Pancreas (tissue), 10 donors: ENCODE measurements around the gene SMCHD1. TPM values are rescaled to one million over a fixed set of nuclear protein-coding genes. Genes with fewer than 3 reads are reported as not detected.

ENCODE experiments used
- ATAC-seq, 4 donors: fragments of 200-7000 bp; cut with Tn5 transposase; one replicate each; pipeline versions ENCODE4 v1.8.0 to v1.9.1; 2020; ENCODE audit warnings: mild to moderate bottlenecking in 4 of 4, moderate library complexity in 4 of 4
- DNase-seq, 6 donors: peaks; one replicate each; pipeline ENCODE4 v3.0.0-alpha.2; 2020
- FAIRE-seq: peaks from 2 replicates; lab custom pipeline; 2012; peaks lifted over from hg19 to GRCh38; lab: Jason Lieb, UNC
- H3K27ac ChIP-seq, 4 donors: fragments of 200-600 bp; sonication (generic); 1 replicate in 3 of 4; 2 replicates in 1 of 4; pipeline versions ENCODE4 v1.5.0 to v1.8.0; 2020
- H3K27me3 ChIP-seq, 4 donors: fragments of 200-600 bp; one replicate each; pipeline ENCODE4 v1.8.0; 2021
- H3K36me3 ChIP-seq, 3 donors: fragments of 200-600 bp; sonication (generic) in 1 of 3; one replicate each; pipeline versions ENCODE4 v1.5.0 to v1.8.0; 2020 to 2021
- H3K4me1 ChIP-seq, 3 donors: fragments of 200-600 bp; one replicate each; pipeline ENCODE4 v1.8.0; 2021
- H3K4me3 ChIP-seq, 4 donors: fragments of 200-600 bp; sonication (generic) in 2 of 4; one replicate each; pipeline versions ENCODE4 v1.5.0 to v1.8.0; 2020 to 2021
- H3K9me3 ChIP-seq, 4 donors: fragments of 200-600 bp; one replicate each; pipeline ENCODE4 v1.8.0; 2021
- WGBS, 2 donors: extraction: QIAGEN DNeasy Blood & Tissue Kit; methylation state at CpG; one replicate each; pipeline ENCODE4 v1.1.7; 2013; 5-methylcytosine and 5-hydroxymethylcytosine counted together
- intact Hi-C, 3 donors: fragments of 100-400 bp; cut with DNase I; formaldehyde crosslinking; loops; one replicate each; pipeline versions ENCODE4 v1.11.1 to v1.14.2; 2022
- polyA plus RNA-seq, 2 donors: library from polyadenylated mRNA; stranded (reverse); fragments of 200-250 nt; gene quantifications; one replicate each; pipeline ENCODE4 v1.2.3, GENCODE V29; 2013
- total RNA-seq, 6 donors: library from RNA; stranded (reverse); fragmentation: NEBNext Ultra II Directional in 4 of 6; extraction: Animal tissue kit (Norgen Biotek cat#: 25700) in 4 of 6; gene quantifications; one replicate each; pipeline versions ENCODE4 v1.2.1 to v1.2.4, GENCODE V29; 2021 to 2023
- TF ChIP-seq, protein P1 (sequence below), 4 donors: fragments of 200-600 bp; sonication (generic) in 3 of 4; IDR thresholded peaks; one replicate each; pipeline versions ENCODE4 v1.5.0 to v1.8.0; 2021; ENCODE audit warnings: antibody characterized with exemption in 4 of 4
- donor health status: healthy with polysubstance abuse.
- donor health status: DM: no; HTN: no; CAD: no; lungs with moderate emphysema.
- donor health status: DM: no; HTN: no; CAD: no.
- donor health status: control.
- donor health status: control.
- donor health status: Bipolar disorder and iron deficiency.
- donor health status: DM: yes; HTN: yes; CAD: no.
- donor health status: DM: no; HTN: no; CAD: no.
- donor health status: DM: no; HTN: no; CAD: no.
- donor health status: DM: yes; HTN: yes; CAD: no.

Gene SMCHD1
- total and polyA plus RNA-seq, 8 donors: 6.6 to 32.7 (median 25.2) TPM

- 75 to 77% methylated on average over 4 of the region's 4 CpGs for WGBS, 2 donors
- no peak for FAIRE-seq
- no peak for DNase-seq
Measured at GRCh38 chr18:2617401-2617998, 38.0 kb upstream of the SMCHD1 start.

DNA sequence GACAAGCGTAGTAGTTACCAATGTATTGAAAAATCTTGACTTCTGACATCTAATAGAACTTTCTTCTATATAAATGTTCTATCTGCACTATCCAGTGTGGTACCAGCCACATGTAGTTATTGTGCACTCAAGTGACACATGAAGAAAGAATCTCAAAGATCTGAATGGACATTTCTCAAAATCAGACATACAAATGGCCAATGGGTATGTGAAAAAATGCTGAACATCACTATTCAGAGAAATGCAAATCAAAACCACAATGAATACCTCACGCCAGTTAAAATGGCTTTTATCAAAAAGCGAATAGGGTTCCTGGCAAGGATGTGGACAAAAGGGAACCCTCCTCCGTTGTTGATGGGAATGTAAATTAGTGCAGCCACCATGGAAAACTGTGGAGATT is 37.5 kb upstream of the SMCHD1 start:
- Histone ChIP-seq H3K36me3 (no peaks in the 10 kb centered on the region), H3K4me1 (no peaks in the 10 kb centered on the region), H3K27me3 (no peaks in the 10 kb centered on the region), H3K4me3 (no peak overlapping the region), H3K27ac (no peak overlapping the region), H3K9me3 (no peaks in the 10 kb centered on the region)
- 89 to 90% methylated on average over 4 of the region's 4 CpGs for WGBS, 2 donors
- DNase-seq (no peak), FAIRE-seq (no peak), ATAC-seq (no peak)
- TF ChIP-seq, protein P1, sequence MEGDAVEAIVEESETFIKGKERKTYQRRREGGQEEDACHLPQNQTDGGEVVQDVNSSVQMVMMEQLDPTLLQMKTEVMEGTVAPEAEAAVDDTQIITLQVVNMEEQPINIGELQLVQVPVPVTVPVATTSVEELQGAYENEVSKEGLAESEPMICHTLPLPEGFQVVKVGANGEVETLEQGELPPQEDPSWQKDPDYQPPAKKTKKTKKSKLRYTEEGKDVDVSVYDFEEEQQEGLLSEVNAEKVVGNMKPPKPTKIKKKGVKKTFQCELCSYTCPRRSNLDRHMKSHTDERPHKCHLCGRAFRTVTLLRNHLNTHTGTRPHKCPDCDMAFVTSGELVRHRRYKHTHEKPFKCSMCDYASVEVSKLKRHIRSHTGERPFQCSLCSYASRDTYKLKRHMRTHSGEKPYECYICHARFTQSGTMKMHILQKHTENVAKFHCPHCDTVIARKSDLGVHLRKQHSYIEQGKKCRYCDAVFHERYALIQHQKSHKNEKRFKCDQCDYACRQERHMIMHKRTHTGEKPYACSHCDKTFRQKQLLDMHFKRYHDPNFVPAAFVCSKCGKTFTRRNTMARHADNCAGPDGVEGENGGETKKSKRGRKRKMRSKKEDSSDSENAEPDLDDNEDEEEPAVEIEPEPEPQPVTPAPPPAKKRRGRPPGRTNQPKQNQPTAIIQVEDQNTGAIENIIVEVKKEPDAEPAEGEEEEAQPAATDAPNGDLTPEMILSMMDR (IDR thresholded peaks at IDR 0.05): no peak
- intact Hi-C loops: no loop called here

More at GRCh38 chr18:2617401-2617998, 38.0 kb upstream of the SMCHD1 start:
- Histone ChIP-seq H3K9me3 (no peaks in the 10 kb centered on the region), H3K4me3 (no peak overlapping the region), H3K36me3 (no peaks in the 10 kb centered on the region), H3K27me3 (no peaks in the 10 kb centered on the region), H3K4me1 (no peaks in the 10 kb centered on the region), H3K27ac (no peak overlapping the region)
- no peak for ATAC-seq
- intact Hi-C loops: no loop called here
- TF ChIP-seq, protein P1 (IDR thresholded peaks at IDR 0.05): no peak

GRCh38 chr18:2625217-2625616 is 30.3 kb upstream of the SMCHD1 start:
- H3K27ac ChIP-seq: no peak overlapping the region
- no peak for DNase-seq
- no peaks in the 10 kb centered on the region for H3K36me3 ChIP-seq
- TF ChIP-seq, protein P1 (IDR thresholded peaks at IDR 0.05): no peak
- H3K4me3 ChIP-seq: no peak overlapping the region
- ATAC-seq: no peak
- no peaks in the 10 kb centered on the region for H3K9me3 ChIP-seq
- FAIRE-seq: no peak
- 76 to 80% methylated on average over 5 of the region's 5 CpGs for WGBS, 2 donors
- intact Hi-C loops: no loop called here
- H3K4me1 ChIP-seq: no peaks in the 10 kb centered on the region
- no peaks in the 10 kb centered on the region for H3K27me3 ChIP-seq

GRCh38 chr18:2627821-2628276 is 27.7 kb upstream of the SMCHD1 start:
- 95 to 97% methylated on average over 1 of the region's 1 CpG for WGBS, 2 donors
- TF ChIP-seq, protein P1 (IDR thresholded peaks at IDR 0.05): no peak
- Histone ChIP-seq H3K36me3 (no peaks in the 10 kb centered on the region), H3K4me1 (no peaks in the 10 kb centered on the region), H3K9me3 (no peaks in the 10 kb centered on the region), H3K4me3 (no peak overlapping the region), H3K27ac (no peak overlapping the region), H3K27me3 (no peaks in the 10 kb centered on the region)
- intact Hi-C loops: no loop called here
- no peak for DNase-seq
- ATAC-seq: no peak
- FAIRE-seq: no peak

GRCh38 chr18:2629003-2629402 is 26.5 kb upstream of the SMCHD1 start:
- Histone ChIP-seq H3K4me1 (no peaks in the 10 kb centered on the region), H3K9me3 (no peaks in the 10 kb centered on the region), H3K36me3 (no peaks in the 10 kb centered on the region), H3K27me3 (no peaks in the 10 kb centered on the region), H3K27ac (no peak overlapping the region), H3K4me3 (no peak overlapping the region)
- TF ChIP-seq, protein P1 (IDR thresholded peaks at IDR 0.05): no peak
- intact Hi-C loops: no loop called here
- WGBS, 2 donors: 43 to 68% methylated on average over 2 of the region's 2 CpGs
- DNase-seq (no peak), ATAC-seq (no peak), FAIRE-seq (no peak)
